Measurements from ENCODE around the gene PLCB3. TPM values are rescaled to one million over a fixed set of nuclear protein-coding genes. Genes with fewer than 3 reads are reported as not detected.

The PLCB3 gene
- total RNA-seq, 1 donor = 25.3 TPM

- H3K79me2 ChIP-seq (ENCODE audit: insufficient read depth, low read length) = no peaks in the 10 kb centered on the region
- no peaks in the 10 kb centered on the region for H4K20me1 ChIP-seq (ENCODE audit: insufficient read depth, low read length)
- no peaks in the 10 kb centered on the region for H3K9me3 ChIP-seq (ENCODE audit: low read depth, low read length)
- H2AFZ ChIP-seq (ENCODE audit: low read length) = peak overlapping the region; percentile 49
- H3K4me3 ChIP-seq (ENCODE audit: insufficient read depth, low read length) = peak overlapping the region; percentile 33
- TF ChIP-seq CTCF (IDR thresholded peaks at IDR 0.05; ENCODE audit: extremely low read depth, low read depth, low read length) = no peak
- H3K27me3 ChIP-seq (ENCODE audit: insufficient read depth, low read length) = no peaks in the 10 kb centered on the region
- H3K4me2 ChIP-seq (ENCODE audit: insufficient read depth, low read length) = peak overlapping the region; percentile 36
- peaks cover 28% of the 10 kb centered on the region for H3K36me3 ChIP-seq (ENCODE audit: insufficient read depth, low read length)
- peaks cover 10% of the 10 kb centered on the region for H3K4me1 ChIP-seq (ENCODE audit: insufficient read depth, low read length)
- peak; percentile 97 for DNase-seq (ENCODE audit: insufficient read length, low spot score, missing footprints)
- H3K27ac ChIP-seq (ENCODE audit: low read depth, low read length) = peak overlapping the region; percentile 77
Observed at GRCh38 chr11:64207256-64208085, 43.9 kb upstream of the PLCB3 start.

GRCh38 chr11:64208086-64208795 is 43.1 kb upstream of the PLCB3 start:
- H3K36me3 ChIP-seq (ENCODE audit: insufficient read depth, low read length) = peaks cover 20% of the 10 kb centered on the region
- peaks cover 10% of the 10 kb centered on the region for H3K4me1 ChIP-seq (ENCODE audit: insufficient read depth, low read length)
- H4K20me1 ChIP-seq (ENCODE audit: insufficient read depth, low read length) = no peaks in the 10 kb centered on the region
- peak overlapping the region; percentile 33 for H3K4me3 ChIP-seq (ENCODE audit: insufficient read depth, low read length)
- H3K4me2 ChIP-seq (ENCODE audit: insufficient read depth, low read length) = no peak overlapping the region
- no peak for TF ChIP-seq CTCF (IDR thresholded peaks at IDR 0.05; ENCODE audit: extremely low read depth, low read depth, low read length)
- no peak overlapping the region for H2AFZ ChIP-seq (ENCODE audit: low read length)
- H3K9me3 ChIP-seq (ENCODE audit: low read depth, low read length) = no peaks in the 10 kb centered on the region
- no peaks in the 10 kb centered on the region for H3K79me2 ChIP-seq (ENCODE audit: insufficient read depth, low read length)
- no peaks in the 10 kb centered on the region for H3K27me3 ChIP-seq (ENCODE audit: insufficient read depth, low read length)
- DNase-seq (ENCODE audit: insufficient read length, low spot score, missing footprints) = peak; percentile 73
- peak overlapping the region; percentile 72 for H3K27ac ChIP-seq (ENCODE audit: low read depth, low read length)

- Histone ChIP-seq H3K4me3 (ENCODE audit: insufficient read depth, low read length) (no peak overlapping the region), H3K4me2 (ENCODE audit: insufficient read depth, low read length) (no peak overlapping the region), H2AFZ (ENCODE audit: low read length) (no peak overlapping the region), H3K4me1 (ENCODE audit: insufficient read depth, low read length) (peaks cover 10% of the 10 kb centered on the region), H3K79me2 (ENCODE audit: insufficient read depth, low read length) (no peaks in the 10 kb centered on the region), H3K27me3 (ENCODE audit: insufficient read depth, low read length) (no peaks in the 10 kb centered on the region), H3K27ac (ENCODE audit: low read depth, low read length) (no peak overlapping the region), H4K20me1 (ENCODE audit: insufficient read depth, low read length) (no peaks in the 10 kb centered on the region), H3K9me3 (ENCODE audit: low read depth, low read length) (no peaks in the 10 kb centered on the region), H3K36me3 (ENCODE audit: insufficient read depth, low read length) (peaks cover 13% of the 10 kb centered on the region)
- no peak for TF ChIP-seq CTCF (IDR thresholded peaks at IDR 0.05; ENCODE audit: extremely low read depth, low read depth, low read length)
- peak; percentile 80 for DNase-seq (ENCODE audit: insufficient read length, low spot score, missing footprints)
Observed at GRCh38 chr11:64208796-64209562, 42.4 kb upstream of the PLCB3 start.
